GM21619 (cell line): Measurements from ENCODE around the gene KRT84.
A peak's percentile ranks its signal among the peaks of the same experiment; 100 is the strongest.
"Not testable (repeated sequence)": the region's sequence is repeated elsewhere in the genome, so short reads cannot be mapped to it uniquely, and the experiment has no call there.

Experiments
- ATAC-seq: cut with Tn5 transposase; IDR thresholded peaks from one replicate; pipeline ENCODE4 v1.9.1; 2021; ENCODE audit not compliant: unreplicated experiment

Gene KRT84

DNA sequence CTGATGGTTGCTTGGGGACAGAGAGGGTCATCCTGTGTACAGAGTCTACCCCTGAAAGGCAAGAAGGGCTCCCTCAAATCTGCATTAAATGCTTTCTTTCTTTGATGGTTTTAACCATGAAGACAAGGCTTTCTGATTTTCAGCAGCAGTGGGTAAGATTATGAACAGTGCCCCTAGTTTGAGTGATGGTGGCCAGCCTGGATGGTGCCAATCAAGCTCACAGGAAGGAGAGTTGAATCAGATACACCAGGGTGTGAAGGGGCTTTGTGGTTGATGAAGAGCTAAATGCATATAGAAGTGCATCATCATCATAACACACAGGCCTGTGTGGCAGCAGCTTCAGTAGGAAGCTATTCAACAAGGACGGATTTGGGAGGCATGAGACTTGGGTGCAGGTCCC lies 23.9 kb downstream of the KRT84 start:
- ATAC-seq, result no peak

DNA sequence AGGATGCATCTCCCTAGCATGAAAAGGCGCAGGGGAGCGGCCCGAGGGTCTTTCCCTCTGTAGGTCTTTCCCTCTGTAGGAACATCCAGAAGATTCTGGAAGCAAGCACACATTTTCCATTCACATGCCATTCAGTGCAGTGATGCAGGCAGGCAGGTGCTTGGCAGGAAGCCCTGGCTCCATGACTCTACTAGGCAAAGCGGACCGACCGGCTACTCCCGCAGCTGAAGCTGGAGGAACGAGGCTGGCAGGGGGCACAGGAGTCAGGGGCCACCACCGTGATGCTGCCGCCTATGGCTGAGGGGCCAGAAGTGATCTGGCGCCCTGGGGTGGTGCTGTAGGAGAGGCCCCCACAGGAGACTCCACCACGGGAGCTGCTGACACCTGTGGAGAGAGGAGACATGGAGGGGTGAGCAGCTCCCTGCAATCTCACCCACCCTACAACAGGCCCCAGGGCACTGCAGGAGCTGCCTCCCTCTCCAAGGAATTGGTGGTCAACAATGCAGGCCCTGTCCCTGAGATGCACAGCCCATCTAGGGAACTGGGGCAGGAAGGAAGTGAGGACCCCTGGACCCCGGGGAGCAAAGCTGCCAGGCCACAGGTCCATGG lies 24.7 kb downstream of the KRT84 start:
- no peak for ATAC-seq

DNA sequence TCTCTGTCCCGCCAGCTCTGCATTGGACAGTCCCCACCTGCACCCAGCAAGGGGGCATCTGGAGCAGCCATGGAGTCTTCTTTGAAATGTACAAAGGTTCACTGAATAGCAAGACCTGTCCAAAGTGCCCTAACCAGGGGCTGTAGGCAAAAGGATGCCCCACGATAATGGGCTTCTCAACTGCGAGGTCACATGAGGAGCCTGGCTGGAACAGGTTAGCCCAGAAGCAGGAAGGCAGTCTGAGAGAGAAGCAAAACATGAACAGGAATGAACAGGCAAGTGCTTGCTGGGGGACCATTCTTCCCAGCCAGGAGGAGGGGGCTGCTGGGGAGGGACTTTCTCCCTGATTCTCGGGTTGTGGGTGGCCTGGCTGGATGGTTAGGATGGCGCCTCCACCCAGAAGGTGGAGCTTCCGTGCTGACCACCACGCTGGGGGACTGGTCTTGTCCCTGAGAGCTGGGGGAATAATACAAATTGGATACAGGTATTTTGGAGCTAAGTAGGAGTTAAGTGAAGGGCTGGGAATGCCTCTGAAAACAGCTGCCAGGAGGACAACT lies 25.3 kb downstream of the KRT84 start:
- ATAC-seq, result no peak

DNA sequence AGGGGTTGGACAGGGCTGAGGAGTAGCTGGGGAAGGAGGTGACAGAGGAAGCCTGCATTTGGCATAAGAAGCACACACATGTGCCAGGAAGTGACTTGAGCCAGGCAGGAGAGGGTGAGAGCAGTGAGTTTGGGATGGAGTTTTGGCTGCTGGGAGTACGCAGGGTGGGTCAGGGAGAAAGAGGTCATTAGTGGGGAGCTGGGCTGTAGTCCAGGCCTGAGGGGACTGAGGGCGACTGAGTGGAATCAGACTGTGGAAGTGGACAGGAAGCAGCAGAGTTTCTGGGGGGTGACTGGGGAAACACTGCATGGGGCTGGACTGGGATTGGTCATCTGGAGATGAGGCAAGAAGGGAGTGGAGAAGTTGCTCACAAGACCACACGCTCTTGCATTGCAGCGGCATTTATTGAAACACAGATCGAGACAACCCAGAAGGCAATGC lies 25.8 kb downstream of the KRT84 start:
- no peak for ATAC-seq

DNA sequence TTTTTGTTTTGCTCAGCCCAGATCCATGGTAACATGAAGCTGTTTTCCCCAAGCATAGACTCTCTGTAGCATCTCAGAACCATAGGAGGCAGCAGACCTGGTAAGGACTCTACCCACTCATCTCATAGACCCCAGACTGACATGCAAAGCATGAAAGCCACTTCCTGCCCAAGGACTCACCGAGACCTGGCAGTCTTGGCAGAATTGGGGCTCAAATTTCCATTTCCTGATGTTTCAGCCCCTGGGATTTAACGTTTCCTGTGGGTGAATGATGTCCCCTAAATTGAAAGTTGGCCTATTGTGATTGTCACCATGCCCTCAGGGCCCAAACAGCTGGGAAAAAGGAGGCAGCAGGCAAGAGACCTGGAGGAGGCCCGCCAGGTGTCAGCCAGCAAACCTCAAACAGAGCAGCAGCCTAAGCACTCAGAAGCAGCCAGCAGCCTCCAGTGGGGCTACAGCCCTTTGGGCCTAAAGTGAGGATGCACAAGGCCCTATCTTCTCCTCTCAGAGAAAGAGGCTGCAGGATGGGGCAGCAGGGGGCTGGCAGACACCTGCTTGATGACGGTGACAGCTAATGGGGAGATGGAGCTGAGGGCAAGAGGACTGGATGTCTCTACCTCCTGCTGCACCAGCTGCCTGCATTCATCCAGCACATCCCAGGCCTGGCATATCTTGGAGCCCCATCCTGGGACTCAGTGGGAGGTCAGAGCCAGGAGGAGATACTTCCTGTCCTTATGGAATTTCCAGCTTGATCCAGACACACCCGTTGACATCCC lies 26.7 kb downstream of the KRT84 start:
- ATAC-seq, result peak; percentile 99

DNA sequence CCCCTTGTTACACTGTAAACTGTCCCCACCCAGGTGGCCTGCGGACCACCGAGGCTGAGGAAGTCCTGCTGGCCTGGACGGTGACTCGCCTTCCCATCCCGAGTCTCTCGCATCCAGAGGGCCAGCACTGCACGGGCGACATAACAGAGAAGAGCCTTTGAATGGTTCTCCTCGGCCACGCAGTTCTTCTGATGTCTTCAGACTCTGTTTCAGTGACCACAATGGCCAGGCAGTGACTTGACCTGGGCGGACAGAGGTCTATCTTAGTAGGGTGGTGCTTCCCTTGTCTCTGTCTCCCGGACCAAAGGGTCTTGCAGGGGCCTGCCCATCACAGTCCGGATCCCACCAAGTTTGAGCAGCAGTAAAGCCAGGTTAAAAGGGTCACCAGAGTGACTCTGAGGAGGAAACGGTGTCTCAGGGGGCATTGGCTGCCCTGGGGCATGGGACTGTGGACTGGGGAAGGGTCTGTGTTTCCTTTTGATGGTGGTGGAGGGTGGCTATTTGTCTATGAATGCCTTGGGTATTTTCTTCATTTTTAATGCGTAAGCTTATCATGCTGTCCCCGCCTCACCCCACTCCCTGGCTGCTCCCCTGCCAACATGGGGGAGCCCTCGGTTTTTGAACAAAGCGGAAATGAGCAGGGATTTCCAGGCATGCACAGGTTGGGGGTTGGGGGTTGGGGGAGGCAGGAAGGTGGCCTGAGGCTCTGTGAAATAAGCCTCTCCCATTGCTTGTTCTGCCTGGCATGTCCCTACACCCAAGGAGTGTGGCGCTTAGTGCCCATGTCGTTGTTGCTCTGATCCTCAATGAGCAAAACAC lies 28.5 kb downstream of the KRT84 start:
- no peak for ATAC-seq

DNA sequence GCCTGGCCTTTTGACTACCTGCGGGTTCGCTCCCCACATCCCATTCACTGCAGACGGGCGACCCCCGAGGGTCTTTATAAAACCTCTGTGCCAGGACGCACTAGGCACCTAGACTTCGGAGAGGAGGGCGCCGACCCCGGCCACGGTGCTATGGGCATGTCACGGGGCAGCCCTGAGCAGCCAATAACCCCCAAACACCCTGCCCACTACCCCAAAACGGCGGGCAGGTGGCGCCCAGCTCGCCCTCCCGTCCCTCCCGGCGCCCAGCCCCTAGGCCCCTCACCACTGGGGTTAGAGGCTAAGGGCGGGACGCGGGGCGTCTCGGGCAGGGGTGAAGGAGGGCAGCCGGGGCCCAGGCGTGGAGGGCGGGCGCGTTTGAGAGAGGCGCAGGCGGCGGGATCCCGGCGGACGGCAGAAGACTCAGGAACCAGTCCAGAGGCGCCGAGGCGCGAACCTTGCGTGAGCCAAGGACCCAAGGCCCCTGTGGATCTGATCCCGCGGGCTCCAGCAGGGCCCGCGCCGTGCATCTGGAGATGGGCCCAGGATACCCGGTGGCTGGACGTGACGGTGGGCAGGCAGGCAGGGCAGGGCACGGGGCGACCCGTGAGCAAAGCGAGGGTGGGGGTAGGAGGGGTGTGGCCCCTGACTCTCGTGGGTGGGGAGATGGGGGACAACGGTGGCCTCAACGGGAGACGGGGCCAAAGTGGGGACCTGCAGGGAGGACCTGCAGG lies 29.3 kb downstream of the KRT84 start:
- no peak for ATAC-seq

DNA sequence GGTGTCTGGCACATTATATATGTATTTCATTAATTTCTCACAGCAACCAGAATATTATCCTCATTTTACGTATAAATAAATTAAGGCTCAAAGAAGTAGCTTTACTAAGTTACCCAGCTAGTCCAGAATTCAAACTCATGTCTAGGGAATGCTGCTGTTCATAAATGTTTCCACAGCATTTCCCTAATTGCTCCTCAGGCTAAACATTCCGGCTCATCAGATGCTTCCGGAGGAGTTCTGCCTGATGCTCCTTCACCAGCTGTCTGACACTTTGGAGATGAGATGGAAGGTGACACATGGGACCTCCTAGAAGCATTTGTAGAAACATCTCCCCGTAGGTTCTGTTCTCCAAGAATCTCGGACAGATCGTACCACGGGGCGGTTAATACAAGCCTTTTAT lies 30.3 kb downstream of the KRT84 start:
- no peak for ATAC-seq

DNA sequence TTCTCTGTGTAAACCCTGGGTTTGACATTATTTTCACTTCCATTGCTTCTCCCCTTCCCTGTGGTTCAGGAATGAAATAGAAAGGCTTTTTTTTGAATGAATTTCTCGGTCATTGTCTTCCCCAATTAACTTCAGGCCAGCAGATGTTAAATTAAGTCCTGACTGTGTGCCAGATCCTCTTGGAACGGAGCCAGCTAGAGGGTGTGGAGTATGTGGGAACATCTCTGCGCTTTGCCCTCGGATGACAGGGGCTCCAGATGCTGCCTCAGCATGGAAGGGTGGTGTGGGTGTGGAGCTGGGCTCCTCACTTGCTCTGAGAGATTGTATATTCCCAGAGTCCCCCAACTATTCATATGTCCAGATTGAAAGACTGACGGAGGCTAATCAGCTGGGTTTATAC lies 31.3 kb downstream of the KRT84 start:
- no peak for ATAC-seq

DNA sequence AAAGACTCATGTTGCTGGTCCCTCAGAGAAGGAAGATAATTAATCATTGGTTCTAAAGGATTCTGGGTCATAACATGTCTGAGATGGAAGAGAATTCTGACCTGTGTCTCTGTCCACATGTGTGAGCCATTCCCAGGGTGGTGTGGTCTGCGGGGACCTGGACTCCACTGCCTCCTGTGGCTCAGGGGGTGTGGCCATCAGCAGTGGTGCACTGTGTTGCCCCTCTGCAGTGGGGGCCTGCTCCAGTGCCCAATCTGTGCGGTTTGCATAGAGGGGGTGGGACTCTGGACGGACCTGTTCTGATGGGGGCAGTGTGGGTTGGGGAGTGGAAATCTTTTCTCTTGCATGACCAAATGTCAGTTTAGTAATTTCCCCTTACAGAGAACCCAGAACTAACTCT lies 31.7 kb downstream of the KRT84 start:
- no peak for ATAC-seq

DNA sequence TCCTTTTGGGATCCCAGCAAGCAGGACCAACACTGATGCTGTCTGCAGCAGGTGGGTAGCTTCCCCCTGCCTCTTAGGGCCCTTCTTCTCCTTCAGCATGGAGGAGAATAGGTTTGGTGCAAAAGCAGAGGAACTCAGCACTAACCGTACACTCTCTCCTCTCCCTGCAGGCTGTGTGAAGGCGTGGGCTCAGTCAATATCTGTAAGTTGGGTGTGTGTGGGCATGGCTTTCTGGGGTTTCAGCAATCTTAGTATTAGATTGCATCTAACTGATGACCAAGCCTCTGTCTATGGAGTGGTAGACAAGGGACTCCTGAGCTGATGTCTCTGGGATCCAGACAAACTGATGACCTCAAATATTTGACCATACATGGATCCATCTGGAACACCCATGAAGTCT lies 32.5 kb downstream of the KRT84 start:
- ATAC-seq, result no peak

DNA sequence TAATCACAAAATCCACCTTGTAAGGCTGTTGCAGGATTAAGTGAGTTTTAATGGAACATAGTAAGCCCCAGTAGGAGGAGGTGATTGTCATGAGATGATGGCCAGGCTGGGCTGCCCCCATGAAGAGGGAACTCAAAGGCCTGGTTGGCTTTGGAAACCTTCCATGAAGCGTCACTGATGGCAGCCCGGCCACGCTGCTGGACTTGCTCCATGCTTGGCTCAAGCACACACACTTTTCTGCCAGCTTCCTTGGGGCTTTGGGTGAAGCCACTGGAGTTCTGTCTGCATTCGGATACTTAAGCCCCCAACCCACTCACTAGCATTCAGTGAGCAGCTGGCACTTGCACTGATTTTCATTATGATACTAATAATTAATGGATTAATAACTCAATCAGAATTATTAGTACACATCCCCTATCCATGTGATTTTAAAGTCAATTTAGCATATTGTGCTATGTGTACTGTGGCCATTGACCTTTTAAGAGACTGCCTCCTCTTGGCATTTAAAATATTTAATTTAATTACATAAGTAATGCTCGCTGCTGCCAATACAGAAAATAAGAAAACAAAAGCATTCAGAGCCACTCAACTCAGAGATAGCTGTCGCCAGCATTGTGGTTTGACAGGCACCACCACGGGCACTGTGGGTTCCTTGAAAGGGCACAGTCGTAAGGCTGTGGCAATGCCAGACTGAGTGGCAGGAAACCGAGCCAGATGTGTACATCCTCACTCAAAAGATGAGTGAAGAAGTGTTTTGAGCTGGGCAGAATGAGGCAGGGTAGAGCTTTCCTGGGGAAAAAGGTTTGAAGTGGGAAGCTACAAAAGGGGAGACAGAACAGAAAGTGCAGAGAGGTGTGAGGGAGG lies 34.0 kb downstream of the KRT84 start:
- ATAC-seq, result no peak

DNA sequence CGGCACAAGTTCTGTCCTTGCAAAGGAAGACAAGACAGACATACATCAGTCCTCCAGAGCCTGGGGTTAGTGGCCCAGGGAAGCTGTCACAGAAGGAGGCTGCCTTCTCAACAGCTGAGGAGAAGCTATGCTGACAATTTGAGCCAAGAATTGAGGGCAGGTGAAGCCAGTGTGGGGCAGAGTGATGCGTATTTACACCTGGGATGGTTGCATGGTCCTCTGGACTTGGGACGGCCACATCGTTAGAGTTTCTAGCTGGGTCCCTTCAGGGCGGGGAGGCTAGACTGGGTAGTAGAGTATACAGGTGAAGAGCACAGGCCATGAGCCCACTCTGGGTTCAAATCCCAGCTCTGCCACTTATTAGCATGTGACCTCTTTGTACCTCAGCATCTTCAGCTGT lies 34.7 kb downstream of the KRT84 start:
- ATAC-seq, result no peak

DNA sequence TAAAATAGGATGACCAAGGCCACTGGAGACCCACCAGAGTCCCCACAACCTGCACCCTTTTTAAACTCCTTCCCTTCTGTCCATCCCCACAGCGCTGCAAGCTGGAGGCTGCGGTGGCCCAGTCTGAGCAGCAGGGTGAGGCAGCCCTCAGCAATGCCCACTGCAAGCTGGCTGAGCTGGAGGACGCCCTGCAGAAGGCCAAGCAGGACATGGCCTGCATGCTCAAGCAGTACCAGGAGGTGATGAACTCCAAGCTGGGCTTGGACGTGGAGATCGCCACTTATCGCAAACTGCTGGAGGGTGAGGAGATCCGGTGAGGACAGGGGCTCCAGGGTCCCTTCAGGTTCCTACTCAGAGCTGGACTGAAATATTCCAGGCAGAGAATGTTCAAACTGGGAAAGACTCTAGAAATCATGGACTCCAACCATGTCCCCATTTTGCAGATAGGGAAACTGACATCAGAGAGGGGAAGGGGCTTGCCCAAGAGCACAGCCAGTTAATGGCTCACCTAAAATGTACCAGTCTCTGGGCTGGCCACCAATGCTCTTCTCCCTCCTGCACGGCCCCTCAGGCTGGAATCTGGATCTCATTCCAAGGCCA lies 35.3 kb downstream of the KRT84 start:
- ATAC-seq, result no peak

DNA sequence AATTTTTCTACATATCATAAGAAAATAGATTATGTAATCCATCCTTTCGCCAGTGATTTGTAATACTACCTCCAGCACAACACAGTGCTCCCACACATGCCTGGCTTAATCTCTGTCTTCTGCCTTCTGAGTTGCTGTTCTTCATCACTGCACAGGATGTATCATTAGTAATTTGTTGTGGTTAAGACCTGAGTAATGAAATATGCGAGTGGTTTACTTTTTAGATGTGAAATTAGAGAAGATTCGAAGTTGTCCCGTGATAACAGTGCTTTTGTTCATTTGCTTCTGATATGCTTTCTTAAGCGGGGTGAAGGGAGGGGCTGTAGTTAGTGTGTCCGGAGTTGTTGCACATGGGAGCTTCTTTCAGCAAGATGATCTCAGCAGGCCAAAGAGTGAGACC lies 36.3 kb downstream of the KRT84 start:
- no peak for ATAC-seq

DNA sequence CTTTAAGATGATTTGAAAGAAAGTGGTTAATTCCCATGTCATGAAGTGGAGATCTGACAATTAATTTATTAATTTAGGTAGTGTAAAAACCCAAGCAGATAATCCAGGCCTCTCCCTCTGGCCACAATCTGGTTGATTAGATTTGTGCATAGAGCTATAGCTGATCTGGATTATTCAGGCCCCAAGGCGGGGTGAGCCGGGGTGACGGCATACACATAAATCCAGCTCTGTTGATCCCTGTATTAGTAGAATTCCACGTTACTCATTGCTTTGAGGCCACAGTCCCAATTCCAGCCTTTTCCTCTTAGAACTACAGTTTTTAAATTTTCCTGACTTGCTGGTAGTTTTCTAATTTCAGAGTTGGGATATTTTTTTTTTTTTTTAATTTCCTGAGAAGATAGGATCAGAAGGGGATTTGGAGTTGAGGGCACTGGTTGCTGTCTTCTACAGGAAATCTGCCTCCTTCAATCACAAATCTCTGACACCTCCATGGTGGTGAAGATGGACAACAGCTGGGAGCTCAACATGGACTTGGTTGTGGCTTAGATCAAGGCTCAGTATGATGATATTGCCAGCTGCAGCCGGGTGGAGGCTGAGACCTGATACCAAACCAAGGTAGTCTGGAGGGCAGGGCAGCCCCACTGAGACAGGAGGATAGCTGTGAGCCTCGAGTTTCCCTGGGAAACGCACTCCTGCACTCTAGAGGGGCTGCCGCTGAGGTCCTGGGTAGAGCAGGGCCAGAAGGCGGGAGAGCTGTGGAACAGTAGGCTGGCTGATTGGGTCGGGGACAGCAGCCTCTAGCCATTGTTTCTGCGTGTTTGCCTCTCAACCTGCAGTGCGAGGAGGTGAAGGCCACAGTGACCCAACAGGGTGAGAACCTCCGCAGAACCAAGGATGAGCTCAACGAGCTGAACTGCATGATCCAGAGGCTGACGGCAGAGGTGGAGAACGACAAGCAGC lies 37.6 kb downstream of the KRT84 start:
- no peak for ATAC-seq

DNA sequence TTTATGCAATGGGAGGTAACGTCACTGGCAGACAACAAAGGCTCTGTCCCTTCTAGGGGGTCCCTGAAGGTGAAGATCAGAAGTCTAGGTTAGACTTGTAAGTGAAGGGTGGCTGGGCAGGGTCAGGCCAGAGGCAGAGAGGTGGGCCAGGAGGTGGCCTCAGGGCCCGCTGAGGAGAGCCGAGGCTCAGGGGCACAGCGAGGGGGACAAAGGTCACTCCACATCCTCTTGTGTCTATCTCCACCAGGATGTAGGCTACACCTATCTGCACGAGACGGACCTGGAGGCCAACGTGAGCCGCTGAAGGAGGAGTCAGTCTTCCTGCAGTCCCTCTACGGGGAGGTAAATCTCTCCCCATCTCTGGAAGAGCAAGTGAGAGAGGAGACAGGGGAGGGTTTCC lies 38.4 kb downstream of the KRT84 start:
- no peak for ATAC-seq

DNA sequence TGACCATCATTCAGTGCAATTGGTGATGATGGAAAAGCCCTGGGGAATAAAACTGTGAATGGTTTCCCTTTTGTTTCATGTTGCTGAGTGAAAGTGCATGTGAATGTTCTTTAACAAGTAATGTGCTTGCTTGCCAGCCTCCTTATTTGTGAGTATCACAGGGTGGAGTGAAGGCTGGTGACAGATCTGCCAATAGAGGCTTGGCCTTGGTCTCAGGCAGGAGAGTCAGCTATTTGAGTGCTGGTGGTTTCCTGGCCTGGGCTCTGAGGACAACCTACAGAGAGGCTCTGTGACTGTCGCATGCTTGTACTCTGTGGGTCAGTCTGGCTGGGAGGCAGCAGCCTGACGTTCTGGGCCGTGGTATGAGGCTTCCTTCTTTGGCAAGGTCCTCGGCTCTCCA lies 38.9 kb downstream of the KRT84 start:
- ATAC-seq, result no peak

DNA sequence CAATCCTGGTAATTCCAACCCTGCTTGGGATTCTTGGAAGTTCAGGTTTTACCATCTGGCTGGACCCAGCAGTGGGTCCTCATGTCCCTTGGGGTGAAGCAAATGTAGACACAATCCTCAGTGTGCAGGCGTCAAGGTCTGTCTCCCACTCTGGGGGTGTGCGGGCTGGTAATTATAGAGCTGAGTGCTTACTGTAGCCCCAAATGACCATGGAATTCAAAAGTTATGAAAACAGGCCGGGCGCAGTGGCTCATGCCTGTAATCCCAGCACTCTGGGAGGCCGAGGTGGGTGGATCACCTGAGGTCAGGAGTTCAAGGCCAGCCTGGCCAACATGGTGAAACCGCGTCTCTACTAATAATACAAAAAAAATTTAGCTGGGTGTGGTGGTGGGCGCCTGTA lies 40.4 kb downstream of the KRT84 start:
- not testable (repeated sequence) for ATAC-seq
